ENCODE measurements around the gene MYO10. TPM values are rescaled to one million over a fixed set of nuclear protein-coding genes. Genes with fewer than 3 reads are reported as not detected.
A peak's percentile ranks its signal among the peaks of the same experiment; 100 is the strongest.

Gene MYO10
- total RNA-seq, 1 donor from 2014 or later, result 20.0 TPM

DNA sequence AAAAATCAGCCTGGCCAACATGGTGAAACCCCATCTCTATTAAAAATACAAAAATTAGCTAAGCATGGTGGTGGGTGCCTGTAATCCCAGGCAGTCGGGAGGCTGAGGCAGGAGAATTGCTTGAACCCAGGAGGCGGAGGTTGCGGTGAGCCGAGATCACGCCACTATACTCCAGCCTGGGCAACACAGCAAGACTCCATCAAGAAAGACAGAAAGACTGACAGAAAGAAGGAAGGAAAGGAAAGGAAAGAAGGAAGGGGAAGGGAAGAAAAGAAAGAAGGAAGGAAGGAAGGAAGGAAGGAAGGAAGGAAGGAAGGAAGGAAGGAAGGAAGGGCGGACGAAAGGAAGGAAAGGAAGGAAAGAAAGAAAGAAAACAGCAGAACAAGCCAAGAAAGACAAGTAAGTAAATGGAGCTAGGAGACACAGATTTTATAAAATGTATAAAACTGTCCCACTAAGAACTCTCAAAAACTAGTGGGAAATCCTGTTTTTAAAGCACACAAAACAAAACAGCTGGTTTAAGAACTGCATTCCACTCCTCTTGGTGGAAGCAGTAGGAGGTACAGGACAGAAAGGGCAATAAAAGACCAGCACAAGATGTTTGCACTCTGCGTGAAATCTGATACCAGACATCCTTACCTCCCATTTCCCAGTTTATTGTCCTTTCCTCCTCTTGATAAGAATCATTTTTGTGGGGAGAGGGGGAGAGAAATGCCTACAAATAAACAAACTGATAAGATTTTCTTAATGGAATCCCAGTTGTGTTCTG, 46.7 kb downstream of the MYO10 start:
- H3K4me1 ChIP-seq, result peaks cover 0 to 9% of the 10 kb centered on the region in 2 donors
- H3K27ac ChIP-seq, result no peak overlapping the region
- no peaks in the 10 kb centered on the region for H3K36me3 ChIP-seq
- H3K4me3 ChIP-seq, result no peak overlapping the region
- intact Hi-C loops (cut with DNase I), result loop anchor here (5.0 to 10.0 kb wide), 3 partner anchors 48 to 238 kb away; partner anchors contain the start of gene MYO10
- DNase-seq (ENCODE audit: low spot score in 2 of 2), result no peak
- TF ChIP-seq, protein P1, sequence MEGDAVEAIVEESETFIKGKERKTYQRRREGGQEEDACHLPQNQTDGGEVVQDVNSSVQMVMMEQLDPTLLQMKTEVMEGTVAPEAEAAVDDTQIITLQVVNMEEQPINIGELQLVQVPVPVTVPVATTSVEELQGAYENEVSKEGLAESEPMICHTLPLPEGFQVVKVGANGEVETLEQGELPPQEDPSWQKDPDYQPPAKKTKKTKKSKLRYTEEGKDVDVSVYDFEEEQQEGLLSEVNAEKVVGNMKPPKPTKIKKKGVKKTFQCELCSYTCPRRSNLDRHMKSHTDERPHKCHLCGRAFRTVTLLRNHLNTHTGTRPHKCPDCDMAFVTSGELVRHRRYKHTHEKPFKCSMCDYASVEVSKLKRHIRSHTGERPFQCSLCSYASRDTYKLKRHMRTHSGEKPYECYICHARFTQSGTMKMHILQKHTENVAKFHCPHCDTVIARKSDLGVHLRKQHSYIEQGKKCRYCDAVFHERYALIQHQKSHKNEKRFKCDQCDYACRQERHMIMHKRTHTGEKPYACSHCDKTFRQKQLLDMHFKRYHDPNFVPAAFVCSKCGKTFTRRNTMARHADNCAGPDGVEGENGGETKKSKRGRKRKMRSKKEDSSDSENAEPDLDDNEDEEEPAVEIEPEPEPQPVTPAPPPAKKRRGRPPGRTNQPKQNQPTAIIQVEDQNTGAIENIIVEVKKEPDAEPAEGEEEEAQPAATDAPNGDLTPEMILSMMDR (IDR thresholded peaks at IDR 0.05), result no peak
- no peaks in the 10 kb centered on the region for H3K27me3 ChIP-seq
- H3K9me3 ChIP-seq, result no peaks in the 10 kb centered on the region

- H3K4me1 ChIP-seq, result peaks cover 0 to 9% of the 10 kb centered on the region in 2 donors
- intact Hi-C loops (cut with DNase I), result loop anchor here (5.0 to 10.0 kb wide), 3 partner anchors 49 to 239 kb away; partner anchors contain the start of gene MYO10
- no peak overlapping the region for H3K4me3 ChIP-seq
- H3K9me3 ChIP-seq, result no peaks in the 10 kb centered on the region
- no peaks in the 10 kb centered on the region for H3K27me3 ChIP-seq
- H3K36me3 ChIP-seq, result no peaks in the 10 kb centered on the region
- DNase-seq (ENCODE audit: low spot score in 2 of 2), result no peak
- TF ChIP-seq, protein P1 (IDR thresholded peaks at IDR 0.05), result no peak
- H3K27ac ChIP-seq, result no peak overlapping the region
Observed at GRCh38 chr5:16888694-16889124, 47.4 kb downstream of the MYO10 start.

DNA sequence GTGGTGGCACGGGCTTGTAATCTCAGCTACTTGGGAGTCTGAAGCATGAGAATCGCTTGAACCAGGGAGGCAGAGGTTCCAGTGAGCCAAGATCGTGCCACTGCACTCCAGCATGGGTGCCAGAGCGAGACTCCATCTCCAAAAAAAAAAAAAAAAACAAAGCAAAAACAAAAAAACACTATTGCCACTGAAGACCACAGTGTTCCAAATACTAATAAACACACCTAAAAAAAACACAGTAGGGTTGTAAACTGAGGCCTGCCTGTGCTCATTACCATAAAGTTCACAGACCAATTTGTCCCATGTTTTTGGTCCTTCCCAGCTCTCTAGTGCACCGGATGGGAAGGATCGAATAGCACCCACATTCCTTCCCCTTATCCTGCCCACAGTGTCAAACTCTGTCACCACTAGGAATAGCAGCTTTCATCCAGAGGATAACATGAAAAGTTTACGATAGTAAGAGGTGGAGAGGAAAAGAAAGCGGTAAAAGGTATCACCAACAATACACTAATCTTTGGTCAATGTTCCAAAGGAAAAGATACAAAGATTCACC, 49.2 kb downstream of the MYO10 start:
- Histone ChIP-seq H3K36me3 (no peaks in the 10 kb centered on the region), H3K27ac (peak overlapping the region; percentile 53 to 85), H3K27me3 (no peaks in the 10 kb centered on the region), H3K4me1 (peaks cover 0 to 9% of the 10 kb centered on the region in 2 donors), H3K9me3 (no peaks in the 10 kb centered on the region), H3K4me3 (no peak overlapping the region)
- intact Hi-C loops (cut with DNase I), result loop anchor here (2.0 to 10.0 kb wide), 4 partner anchors 16 to 240 kb away; partner anchors contain the start of gene MYO10
- DNase-seq (ENCODE audit: low spot score in 2 of 2), result no peak
- TF ChIP-seq, protein P1 (IDR thresholded peaks at IDR 0.05), result no peak

- TF ChIP-seq, protein P1 (IDR thresholded peaks at IDR 0.05), result no peak
- Histone ChIP-seq H3K9me3 (no peaks in the 10 kb centered on the region), H3K4me1 (peaks cover 0 to 9% of the 10 kb centered on the region in 2 donors), H3K36me3 (no peaks in the 10 kb centered on the region), H3K27me3 (no peaks in the 10 kb centered on the region), H3K4me3 (no peak overlapping the region), H3K27ac (peak overlapping the region; percentile 53 to 85)
- intact Hi-C loops (cut with DNase I), result loop anchor here (2.0 to 10.0 kb wide), 4 partner anchors 16 to 241 kb away; partner anchors contain the start of gene MYO10
- DNase-seq (ENCODE audit: low spot score in 2 of 2), result peak in 1 of 2 donors; percentile 86
Observed at GRCh38 chr5:16886366-16886736, 49.7 kb downstream of the MYO10 start.

GRCh38 chr5:16885635-16886365, 50.3 kb downstream of the MYO10 start:
- H3K36me3 ChIP-seq, result no peaks in the 10 kb centered on the region
- TF ChIP-seq, protein P1 (IDR thresholded peaks at IDR 0.05), result no peak
- no peak for DNase-seq (ENCODE audit: low spot score in 2 of 2)
- H3K27ac ChIP-seq, result peak overlapping the region; percentile 53 to 85
- H3K4me3 ChIP-seq, result no peak overlapping the region
- no peaks in the 10 kb centered on the region for H3K27me3 ChIP-seq
- peaks cover 0 to 9% of the 10 kb centered on the region in 2 donors for H3K4me1 ChIP-seq
- intact Hi-C loops (cut with DNase I), result loop anchor here (2.0 to 10.0 kb wide), 4 partner anchors 15 to 242 kb away; partner anchors contain the start of gene MYO10
- no peaks in the 10 kb centered on the region for H3K9me3 ChIP-seq
